ENCODE measurements around the gene CDH26.

DNA sequence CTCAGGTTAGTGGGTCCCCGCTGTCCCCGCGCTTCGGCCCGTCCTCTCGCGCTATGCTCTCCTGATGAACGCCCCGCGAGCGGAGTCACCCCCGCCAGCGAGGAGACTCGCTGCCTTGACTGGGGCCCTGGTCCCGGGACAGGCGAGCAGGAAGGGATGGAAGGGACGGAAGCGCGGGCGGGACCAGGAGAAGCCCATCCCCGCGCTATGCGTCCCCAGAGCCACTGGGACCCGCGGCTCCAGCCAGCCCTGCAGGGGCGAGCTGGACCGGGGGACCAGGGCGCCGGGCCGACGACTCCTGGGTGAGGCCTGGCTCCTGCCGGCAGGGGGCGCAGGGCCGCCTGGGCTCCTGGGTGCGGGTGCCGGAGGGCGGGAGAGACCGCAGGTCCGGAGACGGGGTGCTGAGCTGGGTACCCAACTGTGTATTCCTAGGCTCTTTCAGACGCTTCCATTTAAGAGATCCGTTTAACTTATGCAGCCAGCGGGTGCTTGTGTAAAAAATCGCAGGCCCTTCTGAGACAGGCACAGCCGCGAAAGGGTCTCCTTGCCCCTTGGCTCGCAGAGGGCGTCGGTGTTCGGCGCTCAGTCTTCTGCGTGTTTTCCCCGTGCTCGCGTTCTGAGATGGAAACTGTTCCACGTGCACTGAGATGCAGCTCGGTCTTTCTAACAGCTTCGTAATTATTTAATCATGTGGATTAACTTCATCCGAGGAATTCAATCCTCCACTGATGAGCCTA is 24.2 kb upstream of the CDH26 start:
- TF ChIP-seq, protein P1, sequence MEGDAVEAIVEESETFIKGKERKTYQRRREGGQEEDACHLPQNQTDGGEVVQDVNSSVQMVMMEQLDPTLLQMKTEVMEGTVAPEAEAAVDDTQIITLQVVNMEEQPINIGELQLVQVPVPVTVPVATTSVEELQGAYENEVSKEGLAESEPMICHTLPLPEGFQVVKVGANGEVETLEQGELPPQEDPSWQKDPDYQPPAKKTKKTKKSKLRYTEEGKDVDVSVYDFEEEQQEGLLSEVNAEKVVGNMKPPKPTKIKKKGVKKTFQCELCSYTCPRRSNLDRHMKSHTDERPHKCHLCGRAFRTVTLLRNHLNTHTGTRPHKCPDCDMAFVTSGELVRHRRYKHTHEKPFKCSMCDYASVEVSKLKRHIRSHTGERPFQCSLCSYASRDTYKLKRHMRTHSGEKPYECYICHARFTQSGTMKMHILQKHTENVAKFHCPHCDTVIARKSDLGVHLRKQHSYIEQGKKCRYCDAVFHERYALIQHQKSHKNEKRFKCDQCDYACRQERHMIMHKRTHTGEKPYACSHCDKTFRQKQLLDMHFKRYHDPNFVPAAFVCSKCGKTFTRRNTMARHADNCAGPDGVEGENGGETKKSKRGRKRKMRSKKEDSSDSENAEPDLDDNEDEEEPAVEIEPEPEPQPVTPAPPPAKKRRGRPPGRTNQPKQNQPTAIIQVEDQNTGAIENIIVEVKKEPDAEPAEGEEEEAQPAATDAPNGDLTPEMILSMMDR (IDR thresholded peaks at IDR 0.05; ENCODE audit: insufficient read depth, low read length, poor library complexity, severe bottlenecking) = no peak
- no peak for TF ChIP-seq EZH2phosphoT487 (conservative IDR thresholded peaks at IDR 0.05; ENCODE audit: low read length)
